Measurements from ENCODE around the gene NKAIN4.
A peak's percentile ranks its signal among the peaks of the same experiment; 100 is the strongest.

Gene NKAIN4

DNA sequence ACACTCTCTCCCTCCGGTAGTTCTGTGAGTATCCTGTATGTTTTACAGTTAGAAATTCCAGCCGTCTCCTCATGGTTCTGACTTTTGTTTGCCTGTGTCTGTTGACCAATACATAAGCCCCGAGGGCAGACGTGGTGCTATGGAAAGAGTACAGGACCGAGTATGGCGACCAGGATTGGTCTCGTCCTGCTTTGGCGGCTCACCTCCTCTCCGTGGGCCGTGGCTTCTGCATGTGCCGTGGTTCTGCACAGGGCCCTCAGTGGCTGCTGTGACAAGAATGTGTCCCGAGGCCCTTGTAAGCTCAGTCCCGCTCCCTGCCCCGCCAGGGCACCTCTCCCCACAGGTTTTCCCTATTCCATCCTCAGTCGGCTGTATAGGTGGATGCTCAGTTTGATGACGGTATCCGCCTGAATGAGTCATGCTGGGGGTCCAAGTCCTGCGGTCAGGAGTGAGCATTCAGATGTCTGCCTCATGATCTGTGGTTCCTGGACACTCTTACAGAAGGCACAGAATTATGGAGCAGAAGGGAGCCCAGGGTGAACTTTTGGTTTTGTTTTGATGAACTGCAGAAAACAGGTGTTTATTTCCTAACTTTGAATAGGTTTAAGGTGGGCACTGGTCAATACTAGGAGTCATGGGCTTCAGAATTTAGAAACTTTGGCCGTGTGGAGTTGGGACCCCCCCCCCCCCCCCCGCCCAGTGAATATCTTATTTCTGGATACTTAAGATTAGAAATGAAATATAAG lies 19.5 kb upstream of the NKAIN4 start:
- no peak for DNase-seq

DNA sequence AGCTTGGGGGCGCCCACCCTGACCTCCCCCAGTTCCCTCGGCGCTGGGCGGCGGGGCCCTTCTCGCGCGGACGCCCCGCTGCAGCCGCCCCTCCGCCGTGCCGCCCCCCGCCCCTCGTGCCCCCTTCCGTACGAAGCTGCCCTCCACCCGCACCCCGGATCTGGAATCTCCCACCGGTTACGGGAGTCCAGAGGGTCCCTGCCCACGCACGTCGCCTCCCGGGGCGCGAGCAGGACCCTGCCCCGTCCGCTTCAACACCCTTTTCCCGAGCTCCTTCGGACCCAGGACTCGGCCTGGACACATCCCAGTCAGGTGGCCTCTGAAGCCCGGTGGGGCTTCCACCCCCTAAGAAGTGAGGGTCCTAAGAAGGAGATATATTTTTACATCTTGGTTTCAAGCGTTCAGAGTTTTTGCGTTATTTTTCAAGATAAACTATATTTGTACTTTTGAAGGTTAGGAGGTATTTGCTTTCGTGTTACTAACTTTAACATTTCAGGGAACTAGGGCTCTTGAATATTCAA lies 18.9 kb upstream of the NKAIN4 start:
- DNase-seq: no peak

DNA sequence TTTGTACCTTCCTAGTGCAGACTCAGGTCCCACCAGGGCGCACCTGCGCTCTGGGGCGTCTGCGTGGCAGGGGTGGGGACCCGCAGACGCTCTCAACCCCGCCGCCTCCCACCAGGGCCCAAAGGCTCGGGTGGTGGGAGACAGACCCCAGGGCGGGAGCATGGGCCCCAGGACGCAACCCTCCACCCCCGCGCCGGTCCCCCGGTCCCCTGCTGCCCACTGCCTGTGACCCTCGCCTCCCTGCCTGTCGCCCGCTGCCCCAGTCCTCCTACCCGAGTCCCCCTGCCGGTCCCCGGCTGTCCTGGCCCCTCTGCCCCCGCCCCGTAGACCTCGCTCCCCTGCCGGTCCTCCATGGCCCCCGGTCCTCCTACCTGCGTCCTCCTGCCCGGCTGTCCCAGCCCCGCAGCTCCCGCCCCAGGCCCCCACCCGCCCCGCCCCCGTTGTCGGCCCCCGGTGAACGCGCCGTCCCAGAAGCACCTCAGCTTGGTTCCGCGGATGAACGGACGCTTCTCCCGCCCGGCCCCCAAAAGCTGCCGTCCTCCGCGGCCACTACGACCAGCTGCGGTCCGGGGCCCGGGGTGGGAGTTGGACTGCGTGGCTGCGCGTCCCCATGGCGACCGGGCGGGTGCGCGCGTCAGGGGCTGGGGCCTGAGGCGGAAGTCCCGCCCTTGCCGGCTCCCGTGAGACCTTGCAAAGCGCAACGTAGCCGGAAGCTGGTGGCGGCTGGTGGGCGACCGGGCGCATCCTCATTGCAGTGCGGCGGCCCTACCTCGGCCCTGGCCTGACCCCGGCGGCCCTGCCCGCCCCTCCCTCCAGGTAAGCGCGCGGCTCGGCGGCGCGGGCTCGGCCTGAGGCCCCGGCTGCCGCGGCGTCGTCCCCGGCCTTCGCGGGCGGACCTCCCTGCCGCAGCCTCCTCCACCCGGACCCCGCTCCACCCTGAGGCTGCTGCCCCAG lies 18.1 kb upstream of the NKAIN4 start, which contains the start of gene ARFGAP1:
Gene ARFGAP1 (plus strand): TSS at position 709 of the 954 bp plus-strand sequence. CDS start 2,768 bp downstream, outside the sequence.
- peak; percentile 94 for DNase-seq

DNA sequence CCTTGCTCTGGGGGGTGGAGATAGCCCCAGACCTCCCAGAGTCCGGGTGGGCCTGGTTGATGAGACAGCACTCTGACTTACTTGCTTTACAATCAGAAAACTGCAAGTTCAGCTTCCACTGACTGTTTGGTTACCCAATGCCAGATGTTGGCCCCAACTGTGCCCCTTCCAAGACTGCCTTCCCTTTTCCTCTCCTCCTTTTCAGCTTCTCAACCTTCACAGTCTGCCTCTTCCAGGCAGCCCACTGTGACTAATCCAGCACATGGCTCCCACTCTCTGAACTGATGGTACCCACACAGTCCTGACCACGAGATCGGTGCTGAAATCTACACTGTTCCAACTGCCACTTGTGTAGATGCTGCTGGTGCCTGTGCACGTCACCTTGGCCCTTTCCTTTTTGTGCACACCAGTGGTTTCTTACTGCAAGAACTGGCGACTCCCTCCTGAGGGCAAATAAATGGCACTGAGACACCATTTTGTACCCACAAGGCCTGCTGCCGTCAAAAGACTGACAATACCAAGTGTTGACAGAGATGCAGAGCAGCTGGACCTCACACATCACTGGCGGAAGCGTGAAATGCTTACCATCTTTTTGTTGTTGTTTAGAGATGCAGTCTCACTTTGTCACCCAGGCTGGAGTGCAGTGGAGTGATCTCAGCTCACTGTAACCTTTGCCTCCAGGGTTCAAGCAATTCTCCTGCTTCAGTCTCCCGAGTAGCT lies 16.5 kb upstream of the NKAIN4 start:
- DNase-seq: no peak

DNA sequence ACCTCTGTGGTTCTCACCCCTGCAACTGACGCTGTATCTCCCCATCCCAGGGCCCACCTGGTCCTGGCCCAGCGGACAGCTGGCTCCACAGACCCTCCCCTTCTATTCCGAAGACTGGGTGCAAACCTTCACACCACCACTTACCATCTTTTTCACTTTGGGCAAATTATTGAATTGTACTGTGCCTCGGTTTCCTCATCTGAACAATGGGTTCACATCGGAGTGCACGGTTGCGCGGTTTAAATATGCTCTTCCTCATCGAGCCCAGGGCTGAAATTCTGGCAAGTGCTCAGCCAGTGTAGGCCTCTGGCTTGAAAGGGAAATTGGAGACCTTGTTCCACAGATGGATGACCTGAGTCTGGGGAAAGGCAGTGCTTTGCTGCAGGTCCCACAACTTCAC lies 15.5 kb upstream of the NKAIN4 start:
- DNase-seq: no peak

DNA sequence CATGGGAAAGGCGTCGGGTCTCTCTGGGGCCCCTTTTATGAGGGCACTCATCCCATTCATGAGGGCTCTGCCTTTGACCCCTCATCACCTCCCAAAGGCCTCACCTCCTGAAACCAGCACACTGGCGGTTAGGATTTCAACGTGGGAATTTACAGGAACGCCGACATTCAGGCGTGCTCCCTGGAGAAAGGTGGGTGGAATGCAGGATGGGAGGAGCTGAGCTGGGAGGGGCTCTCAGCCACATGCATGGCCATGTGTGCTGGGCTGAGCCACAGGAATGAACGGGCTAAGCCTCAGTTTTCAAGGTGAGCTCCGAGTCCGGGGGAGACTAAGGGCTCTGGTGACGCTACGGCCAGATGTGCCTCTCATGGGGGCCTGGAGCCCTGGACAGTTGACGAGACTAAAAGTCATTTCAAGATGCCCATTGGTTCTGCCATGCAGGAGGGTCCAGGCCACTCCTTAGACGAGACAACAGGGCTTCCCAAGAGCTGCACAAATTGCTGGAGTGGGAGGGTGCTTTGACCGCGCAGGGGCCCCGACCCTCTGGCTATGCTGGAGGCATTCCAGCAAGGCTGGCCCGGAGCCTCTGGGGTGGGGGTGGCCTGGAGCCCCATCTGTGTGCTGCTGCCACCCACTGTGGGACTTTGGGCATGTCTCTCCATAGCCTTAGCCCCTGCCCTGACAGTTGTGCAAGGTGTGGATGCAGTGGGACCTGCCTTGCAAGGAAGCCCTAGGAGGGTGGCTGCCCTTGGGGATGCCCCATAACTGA lies 14.6 kb upstream of the NKAIN4 start:
- DNase-seq: no peak

DNA sequence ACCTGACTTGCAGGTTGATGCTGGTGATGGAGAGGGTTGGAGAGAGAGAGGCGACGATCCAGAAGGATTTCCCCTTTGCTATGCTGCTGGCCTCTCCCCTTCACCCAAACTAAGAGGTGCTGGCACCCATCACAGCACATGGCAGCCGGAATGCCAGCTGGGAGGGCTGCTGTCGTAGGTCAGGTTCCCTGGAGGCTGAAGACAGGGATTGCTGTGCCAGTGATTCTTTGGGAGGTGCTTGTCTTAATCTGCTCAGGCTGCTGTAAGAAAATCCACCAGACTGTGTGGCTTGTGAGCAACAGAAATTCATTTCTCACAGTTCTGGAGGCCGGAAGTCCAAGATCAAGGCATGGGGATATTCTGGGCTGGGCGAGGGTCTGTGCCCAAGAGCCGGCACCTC lies 14.0 kb upstream of the NKAIN4 start:
- no peak for DNase-seq

DNA sequence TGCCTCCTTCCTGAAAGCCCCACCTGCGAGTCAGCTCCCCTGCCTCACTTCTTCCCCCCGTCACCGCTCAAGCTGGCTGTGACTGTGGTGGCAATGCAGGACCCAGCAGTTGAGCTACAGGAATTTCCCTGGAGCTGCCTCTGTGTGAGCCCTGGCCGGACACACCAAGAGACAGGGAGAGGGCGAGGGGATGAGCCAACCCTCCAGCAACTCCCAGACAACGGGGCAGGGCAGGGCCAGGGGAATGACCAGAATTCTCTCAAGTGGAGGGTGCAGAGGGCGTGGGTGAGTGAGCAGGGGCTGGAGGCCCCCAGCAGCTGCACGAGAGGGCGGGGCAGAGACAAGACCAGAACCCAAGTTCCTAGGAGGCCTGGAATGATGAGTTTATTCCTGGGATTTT lies 13.4 kb upstream of the NKAIN4 start:
- no peak for DNase-seq

DNA sequence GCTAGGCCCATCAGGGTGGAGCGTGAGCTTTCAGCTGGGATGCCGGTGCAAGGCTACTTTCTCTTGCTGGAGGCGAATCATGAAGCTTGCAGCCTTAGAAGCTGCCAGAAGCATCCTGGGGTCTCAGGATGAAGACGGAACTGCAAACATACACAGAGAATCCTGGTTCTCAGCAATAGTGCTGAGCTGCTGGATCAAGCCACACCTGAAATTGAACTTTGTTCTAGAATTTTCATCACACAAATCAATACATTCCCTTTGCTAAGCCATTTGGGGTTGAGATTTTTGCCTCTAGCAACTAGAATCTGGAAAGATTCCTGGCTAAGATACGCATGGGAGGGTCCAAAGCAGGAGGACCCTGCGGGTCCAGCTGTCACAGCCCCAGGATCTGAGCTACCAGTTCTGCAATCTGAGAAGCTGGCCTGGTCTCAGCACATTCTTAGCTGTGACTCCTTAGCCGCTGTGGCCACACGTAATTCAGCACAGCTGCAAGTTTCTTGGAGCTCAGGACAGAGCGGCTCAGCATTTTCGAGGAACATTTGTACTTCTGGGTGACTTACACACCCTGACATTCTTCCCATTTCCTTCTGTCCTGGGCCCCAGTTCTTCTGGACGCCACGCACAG lies 11.7 kb upstream of the NKAIN4 start:
- DNase-seq: no peak

DNA sequence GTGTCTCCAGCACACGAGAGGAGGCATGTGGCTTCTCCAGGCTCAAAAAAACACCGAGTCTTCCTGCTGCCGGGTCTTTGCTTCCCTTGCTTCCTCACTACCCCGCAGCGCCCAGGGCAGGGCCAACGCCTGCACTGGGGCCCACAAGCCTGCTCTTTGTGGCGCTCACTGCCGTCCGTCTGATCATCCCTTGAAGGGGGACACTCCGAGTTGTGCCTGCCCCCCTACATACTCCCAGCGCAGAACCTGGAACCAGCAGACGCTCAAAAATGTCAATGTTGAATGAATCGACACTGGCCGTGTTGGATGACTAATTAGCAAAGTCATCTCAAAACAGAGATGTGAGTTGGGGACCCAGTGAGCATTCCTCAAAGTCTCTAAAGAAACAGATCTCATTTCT lies 10.3 kb upstream of the NKAIN4 start:
- DNase-seq: no peak

DNA sequence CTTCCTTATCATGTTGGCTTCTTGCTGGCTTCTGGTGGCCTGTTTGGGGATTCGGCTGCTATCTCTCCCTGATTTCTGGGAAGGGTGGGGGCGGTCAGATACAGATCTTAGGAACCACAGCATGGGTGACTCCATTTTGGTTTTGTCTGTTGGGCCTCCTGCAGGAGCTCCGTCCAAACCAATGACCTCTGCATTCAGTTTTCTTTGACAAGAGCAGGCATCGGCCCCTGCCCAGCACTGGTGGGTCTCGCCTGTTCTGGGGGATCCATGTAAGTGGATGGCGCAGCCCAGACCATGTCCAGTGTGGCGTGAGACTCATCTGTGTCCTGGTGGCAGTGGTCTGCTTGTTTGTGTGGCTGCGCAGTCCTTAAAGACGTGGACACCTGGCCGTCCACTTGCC lies 9.7 kb upstream of the NKAIN4 start:
- no peak for DNase-seq

DNA sequence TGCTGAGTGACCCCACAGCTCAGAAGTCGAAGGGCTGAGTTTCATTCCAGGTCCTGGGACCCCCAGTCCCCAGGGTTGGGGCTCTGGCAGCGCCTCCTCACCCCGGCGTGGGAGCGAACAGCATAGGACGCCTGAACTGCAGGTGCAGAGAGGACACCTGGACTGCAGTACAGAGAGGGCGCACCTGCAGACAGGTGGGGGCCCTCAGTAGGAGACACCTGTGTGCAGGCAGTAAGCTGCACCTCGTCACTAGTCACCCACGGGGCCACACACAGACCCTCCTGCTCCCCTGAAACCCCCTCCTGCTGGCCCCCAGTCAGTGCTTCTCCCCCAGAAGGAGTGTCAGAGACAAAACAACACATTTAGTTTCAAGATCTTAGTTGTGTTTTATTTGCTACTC lies 8.6 kb upstream of the NKAIN4 start:
- no peak for DNase-seq

DNA sequence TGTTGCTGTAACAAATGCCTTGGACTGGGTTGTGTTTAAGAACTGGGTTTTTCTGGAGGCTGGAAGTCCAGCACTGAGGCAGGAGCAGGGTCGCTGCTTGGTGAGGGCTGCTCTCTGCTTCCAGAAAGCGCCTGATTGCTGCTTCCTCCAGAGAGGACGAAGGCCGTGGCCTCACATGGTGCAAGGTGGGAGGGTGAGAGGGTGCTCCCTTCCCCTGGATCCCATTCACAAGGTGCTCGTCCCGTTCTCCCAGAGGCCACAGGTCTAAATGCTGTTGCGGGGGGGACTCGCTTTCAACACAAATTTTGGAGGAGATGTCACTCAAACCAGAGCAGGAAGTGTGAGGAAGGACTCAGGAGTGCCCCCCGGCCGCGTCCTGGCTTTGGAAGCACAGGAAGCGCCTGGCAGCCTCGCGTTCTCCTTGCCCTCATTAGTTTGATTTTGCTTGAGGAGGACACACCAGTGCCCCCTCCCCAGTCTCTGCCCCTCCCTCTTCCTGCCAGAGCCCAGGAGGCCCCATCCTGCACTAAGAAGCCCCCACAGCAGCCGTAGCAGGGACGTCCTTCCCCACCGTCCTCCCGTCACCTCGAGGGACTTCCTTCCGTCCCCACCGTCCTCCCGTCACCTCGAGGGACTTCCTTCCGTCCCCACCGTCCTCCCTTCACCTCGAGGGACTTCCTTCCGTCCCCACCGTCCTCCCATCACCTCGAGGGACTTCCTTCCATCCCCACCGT lies 7.7 kb upstream of the NKAIN4 start:
- DNase-seq: no peak

DNA sequence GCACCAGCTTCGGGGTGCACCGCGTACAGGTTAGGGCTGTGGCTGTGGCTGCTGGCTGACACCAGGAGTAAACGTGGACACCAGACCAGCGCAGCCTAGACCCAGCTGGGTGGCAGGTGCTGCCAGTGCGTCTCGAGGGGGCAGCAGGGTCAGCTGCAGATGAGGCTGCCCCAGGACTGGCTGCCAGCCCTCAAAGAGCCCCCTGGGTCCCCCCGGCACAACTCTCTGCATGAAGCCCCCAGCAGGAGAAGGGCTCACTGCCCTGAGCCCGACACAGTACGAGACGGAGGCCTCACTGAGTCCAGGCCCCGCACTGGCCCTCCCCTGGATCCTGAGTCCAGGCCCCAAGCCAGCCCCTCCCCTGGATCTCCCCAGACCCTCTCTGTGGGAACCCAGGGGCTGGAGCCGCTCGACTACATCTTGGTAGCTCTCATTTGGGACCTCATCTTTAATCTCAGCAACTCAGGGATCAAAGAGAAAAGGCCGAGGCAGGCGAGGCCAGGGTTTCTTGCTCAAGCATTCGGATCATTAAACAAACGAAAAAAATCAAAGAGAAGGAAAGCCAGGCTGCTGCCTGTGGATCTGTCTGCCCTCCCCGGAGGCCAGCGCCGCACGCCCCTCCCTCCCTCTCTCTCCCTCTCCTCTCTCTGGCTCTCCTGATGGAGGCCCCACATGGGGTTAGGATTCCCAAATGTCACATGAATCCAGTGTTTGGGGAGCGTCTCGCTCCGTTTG lies 7.0 kb upstream of the NKAIN4 start:
- no peak for DNase-seq

DNA sequence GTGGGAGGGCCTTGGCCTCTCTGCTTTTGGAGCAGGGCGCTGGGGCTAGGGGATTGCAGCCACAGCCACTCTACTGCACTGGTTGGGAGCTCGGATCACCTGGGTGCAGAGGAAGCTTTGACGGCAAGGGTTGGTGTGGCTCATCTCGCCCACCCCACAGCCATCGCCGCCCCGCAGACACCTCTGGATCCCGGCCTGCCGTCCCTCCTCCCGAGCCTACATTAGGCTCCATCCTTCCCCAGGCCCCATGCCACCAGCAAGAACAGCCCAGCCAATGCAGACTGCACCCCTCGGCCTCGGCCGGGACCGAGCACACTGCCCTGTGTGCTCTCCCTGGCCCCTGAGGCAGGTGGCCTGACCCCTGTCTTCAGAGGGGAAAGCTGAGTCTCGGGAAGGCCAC lies 6.3 kb upstream of the NKAIN4 start:
- DNase-seq: no peak

DNA sequence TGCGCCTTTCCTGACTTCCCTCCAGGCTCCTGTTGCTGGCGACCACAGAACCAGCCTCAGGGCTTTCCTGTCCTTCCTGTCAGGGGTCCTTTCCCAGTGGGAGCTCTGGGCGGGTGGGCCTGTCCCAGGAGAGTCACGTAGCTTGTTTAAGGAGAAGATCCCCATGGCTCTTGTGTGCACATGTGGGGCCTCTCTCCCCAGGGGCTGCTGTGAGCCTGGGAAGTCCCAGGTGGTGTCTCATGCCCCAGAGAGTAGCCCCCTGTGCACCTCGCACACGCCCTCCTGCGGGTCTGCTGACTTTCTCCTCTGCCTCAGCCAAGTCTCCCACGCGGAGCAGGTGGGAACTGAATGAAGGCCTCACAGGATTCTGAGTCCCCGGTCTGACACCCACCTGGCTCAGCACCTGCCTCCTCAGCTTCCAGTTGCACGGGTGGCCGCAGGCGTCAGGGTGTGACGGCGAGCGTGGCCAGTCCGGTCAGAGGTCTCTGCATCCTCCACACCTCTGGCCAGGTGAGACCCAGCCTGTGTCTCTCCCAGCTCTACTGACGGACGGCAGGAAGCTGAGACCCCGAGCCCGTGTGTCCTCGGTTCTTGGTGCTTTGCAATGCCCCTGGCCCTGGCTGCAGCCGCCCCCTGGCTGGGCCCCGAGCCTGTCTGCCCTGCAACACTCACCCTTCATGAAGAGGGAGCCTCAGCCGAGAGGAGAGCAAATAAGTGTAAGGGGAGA lies 5.6 kb upstream of the NKAIN4 start:
- DNase-seq: no peak

DNA sequence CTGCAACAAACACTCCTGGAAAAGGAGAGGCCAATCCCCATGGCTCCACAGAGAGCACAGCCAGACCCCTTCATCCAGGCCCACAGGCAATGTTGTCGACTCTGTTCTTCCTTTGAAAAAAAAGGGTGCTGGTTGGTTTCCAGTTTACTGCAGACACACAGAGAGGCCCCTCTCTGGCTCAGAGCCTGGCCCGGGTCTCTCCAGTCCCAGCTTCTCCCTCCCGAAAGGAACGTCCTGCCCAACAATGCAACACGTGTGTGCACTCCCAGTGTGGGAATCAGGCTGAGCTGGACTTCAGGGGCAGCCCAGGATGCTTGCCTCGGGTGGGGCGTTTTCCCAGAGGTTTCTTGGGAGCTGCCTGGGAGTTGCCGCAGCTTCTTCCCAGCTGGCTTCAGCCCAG lies 4.5 kb upstream of the NKAIN4 start:
- DNase-seq: no peak

DNA sequence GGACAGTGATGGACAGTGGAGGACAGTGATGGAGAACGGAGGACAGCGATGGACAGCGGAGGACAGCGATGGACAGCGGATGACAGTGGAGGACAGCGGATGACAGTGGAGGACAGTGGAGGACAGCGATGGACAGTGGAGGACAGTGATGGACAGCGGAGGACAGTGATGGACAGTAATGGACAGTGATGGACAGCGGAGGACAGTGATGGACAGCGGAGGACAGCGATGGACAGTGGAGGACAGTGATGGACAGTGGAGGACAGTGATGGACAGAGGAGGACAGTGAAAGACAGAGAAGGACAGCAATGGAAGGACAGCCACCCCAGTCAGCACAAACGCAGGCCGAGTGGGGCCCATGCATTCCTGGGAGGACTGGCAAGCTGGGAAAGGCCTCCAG lies 3.4 kb upstream of the NKAIN4 start:
- no peak for DNase-seq

DNA sequence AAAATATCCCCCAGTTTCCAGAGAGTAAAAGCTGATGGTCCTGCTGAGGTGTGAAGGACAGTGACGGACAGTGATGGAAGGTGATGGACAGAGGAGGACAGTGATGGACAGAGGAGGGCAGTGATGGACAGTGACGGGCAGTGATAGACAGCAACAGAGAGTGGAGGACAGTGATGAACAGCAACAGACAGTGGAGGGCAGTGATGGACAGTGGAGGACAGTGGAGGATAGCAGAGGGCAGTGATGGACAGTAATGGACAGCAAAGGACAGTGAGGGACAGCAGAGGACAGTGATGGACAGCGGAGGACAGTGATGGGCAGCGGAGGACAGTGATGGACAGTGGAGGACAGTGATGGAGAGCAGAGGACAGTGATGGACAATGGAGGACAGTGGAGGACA lies 2.7 kb upstream of the NKAIN4 start:
- no peak for DNase-seq

Measured in NCI-H345 (cell line).